HG03469 (cell line): ENCODE measurements around the gene CALML4.
"Not testable (repeated sequence)": the region's sequence is repeated elsewhere in the genome, so short reads cannot be mapped to it uniquely, and the experiment has no call there.

Source experiments
- ATAC-seq: cut with Tn5 transposase; IDR thresholded peaks from one replicate; pipeline ENCODE4 v1.9.1; 2021; ENCODE audit warnings: mild to moderate bottlenecking, moderate library complexity, moderate number of reproducible peaks; ENCODE audit not compliant: unreplicated experiment

Gene CALML4, protein sequence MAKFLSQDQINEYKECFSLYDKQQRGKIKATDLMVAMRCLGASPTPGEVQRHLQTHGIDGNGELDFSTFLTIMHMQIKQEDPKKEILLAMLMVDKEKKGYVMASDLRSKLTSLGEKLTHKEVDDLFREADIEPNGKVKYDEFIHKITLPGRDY

DNA sequence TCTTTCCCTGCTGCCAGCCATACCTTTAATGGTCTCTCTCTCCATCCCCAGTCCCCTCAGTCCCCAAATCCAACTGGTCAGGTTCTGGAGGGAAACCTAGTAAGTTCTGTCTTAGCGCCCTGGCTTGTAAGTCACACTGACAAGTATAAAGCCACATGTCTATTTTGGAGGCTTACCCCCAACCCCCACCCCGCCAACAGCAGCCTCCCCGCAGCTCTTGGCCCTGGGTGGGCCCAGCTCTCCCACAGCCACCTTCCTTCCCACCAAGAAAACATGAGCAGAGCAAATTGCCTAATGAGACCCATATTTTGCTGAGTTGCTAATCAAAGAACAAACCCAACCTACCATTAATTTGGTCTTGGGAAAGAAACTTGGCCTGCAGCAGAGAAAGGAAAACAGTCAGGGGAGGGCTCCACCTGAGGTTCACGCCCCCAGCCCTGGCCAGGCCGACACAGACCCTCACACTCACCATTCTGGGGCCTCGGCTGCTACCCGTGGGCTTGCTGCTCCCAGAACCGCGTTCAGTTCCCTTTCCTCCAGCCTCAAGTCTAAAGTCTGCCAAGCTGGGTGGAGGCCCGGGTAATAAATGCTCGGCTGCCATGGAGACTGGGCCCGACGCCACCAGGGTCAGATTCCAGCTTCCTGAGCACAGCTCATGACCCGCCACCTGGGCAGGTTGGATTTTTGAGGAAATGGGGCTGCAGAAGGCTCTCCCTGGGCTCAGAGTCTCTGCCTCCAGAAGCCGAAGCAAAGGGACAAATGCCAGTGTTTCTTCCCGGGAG lies at the start of gene CALML4:
TSS of gene CALML4 (minus strand) at position 557 of the 782 bp plus-strand sequence. CDS start at position 472, 85 bp downstream.
- no peak for ATAC-seq

DNA sequence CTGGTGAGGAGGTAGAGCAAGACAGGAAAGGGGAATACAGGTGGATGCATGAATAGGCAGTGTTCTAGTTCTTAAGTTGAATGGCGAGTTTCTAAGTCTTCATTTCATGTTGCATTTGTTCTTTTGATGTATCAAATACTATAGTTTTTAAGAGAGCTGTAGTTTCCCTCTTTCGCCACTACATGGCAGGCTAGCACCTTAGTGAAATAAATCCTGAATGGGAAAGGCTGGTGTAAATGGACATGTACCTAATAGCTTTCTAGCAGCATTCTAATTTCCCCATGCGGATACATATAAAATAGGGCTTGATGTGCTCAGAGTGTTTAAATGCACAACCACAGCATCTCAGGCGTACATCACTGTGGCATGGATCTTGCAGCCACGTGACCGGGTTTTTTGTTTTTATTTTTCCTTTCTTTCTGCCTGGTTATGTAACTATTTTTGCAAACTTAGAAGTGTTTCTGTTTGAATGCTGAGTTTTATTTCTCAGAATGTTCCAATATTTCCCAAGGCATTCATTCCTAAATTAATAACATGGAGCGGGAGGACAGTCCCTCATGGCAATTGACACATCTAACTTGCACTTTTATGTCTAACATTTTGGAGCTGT lies 47.9 kb upstream of the CALML4 start:
- no peak for ATAC-seq

GRCh38 chr15:68249058-68249713 lies 44.1 kb upstream of the CALML4 start:
- ATAC-seq, result no peak

GRCh38 chr15:68244235-68244634 lies 39.1 kb upstream of the CALML4 start:
- no peak for ATAC-seq

- no peak for ATAC-seq
Observed at GRCh38 chr15:68241088-68241935, 36.2 kb upstream of the CALML4 start.

GRCh38 chr15:68239025-68239424 lies 33.9 kb upstream of the CALML4 start:
- no peak for ATAC-seq

DNA sequence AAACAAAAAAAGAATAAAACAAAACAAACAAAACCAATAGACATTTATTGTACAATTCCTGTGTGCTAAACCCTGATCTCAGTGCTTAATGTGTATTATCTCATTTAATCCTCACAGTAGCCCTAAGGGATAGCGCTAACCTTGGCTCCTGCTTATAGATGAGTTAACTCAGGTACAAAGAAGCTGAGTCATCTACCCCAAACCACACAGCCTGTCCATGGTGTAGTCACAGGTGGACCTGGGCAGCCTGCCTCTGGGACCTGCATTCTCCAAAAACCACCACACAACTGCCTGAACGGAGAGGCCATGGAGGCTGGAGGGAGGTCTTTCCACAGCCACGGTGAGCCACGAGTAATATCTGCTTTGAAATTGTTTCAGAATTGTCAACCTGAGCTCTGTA lies 29.9 kb upstream of the CALML4 start:
- ATAC-seq, result no peak

DNA sequence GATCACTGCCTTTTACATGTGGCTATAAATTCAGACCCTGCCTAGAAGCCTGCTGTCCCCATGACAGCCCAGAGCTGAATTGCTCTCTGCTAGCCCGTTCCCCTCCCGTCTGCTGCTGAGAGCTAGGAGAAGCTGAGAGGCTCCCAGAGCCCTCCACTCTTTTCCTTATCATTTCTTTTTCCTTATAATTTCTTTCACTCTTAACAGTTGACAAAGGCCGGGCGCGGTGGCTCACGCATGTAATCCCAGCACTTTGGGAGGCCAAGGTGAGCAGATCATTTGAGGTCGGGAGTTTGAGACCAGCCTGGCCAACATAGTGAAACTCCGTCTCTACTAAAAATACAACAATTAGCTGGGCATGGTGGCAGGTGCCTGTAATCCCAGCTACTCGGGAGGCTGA lies 29.4 kb upstream of the CALML4 start:
- ATAC-seq, result not testable (repeated sequence)

GRCh38 chr15:68234060-68234459 lies 28.9 kb upstream of the CALML4 start:
- ATAC-seq, result no peak

DNA sequence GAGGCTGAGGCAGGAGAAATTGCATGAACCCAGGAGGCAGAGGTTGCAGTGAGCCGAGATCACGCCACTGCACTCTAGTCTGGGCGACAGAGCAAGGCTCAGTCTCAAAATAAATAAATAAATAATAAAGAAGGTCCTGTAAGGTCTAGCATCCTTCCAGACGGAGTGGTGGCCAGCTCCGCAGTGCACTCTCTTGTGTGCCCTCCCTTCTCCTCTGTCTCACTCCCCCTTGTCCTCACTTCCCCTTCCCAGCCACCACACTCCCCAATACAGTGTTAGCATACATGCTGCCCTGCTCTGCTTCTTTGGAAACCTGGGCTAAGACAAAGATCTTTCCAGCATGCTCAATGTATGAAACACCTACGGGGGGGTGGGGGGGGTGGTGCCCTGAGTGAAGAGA lies 27.8 kb upstream of the CALML4 start:
- no peak for ATAC-seq

GRCh38 chr15:68232449-68232848 lies 27.3 kb upstream of the CALML4 start:
- no peak for ATAC-seq

DNA sequence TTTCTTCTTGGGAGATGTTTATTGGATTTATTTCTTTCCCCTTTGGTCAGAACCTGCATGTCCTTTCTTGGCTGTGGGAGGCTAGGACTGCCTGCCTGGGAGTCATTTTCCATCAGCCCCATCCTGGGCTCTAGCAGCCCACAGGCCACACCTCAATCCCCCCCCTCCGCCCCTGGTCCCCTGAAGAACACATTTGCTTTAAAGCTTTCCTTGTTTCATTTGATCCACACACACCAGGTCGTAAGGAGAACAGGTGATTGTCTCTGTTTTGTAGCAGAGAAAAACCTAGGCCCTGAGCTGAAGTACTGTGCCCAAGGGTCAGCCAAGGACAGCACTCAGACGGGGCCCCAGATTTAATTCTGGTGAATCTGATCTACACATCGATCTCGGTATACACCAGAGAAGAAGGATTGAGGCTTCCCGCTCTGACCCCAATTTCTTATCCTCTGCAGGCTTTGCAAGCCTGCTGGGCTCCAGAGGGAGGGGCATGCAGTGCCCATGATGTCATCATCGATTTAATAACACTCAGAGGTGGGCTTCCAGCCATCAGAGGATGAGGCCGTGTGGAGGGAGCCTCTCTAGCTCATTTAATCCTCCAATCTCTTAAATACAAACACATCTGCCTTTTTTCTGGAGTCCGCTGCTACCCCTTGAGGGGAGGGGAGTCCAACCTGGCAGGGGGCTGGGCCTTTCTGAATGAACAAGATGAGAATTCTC lies 26.1 kb upstream of the CALML4 start:
- no peak for ATAC-seq

DNA sequence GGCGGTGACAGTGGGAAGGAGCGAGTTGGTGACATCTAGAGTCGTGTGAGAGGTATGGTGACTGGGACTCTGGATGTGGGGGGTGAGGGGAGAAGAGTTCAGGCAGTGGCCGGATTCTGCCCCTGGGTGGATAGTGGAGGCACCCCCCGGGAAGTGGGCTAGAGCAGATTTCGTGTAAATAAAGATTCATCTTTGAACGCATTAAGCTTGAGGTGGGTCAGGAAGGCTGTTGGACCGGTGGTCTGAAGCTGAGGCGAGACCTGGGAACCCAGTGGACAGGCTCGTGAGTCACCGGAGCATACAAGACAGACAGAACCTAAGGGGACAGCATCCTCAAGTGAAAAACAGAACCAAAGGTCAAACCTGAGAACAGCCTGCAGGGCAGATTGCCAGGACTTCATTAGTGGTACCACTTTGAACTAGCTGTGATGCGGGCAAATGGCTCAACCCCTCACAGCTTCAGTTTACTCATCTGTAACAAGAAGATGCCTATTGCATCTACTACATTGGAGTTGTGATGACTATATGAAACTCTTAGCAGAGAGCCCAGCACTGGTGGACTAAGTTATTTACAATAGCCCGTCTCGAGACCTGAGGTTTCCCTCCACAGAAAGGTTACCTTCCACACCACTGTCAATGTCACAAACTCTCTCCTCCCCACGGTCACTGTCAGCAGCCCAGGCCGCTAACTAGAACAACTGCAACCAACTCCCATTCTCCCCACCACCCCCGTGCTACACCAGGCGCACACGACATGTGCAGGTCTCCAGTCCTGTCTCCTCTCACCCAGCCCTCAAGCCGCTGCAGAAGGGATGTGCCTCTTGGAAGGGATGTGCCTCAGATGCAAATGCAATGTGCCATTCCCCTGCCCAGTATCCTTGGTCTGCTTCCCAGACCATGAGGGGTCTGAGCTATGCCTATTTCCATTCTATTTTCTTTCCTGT lies 25.3 kb upstream of the CALML4 start:
- no peak for ATAC-seq

- ATAC-seq, result peak; percentile 34
Observed at GRCh38 chr15:68229386-68230156, 24.4 kb upstream of the CALML4 start, which contains the start of gene CLN6. TSS of gene CLN6 (minus strand) at chr15:68229728. CDS start at chr15:68229584, 144 bp downstream.

- ATAC-seq, result peak; percentile 7
Observed at GRCh38 chr15:68228971-68229385, 23.8 kb upstream of the CALML4 start.

DNA sequence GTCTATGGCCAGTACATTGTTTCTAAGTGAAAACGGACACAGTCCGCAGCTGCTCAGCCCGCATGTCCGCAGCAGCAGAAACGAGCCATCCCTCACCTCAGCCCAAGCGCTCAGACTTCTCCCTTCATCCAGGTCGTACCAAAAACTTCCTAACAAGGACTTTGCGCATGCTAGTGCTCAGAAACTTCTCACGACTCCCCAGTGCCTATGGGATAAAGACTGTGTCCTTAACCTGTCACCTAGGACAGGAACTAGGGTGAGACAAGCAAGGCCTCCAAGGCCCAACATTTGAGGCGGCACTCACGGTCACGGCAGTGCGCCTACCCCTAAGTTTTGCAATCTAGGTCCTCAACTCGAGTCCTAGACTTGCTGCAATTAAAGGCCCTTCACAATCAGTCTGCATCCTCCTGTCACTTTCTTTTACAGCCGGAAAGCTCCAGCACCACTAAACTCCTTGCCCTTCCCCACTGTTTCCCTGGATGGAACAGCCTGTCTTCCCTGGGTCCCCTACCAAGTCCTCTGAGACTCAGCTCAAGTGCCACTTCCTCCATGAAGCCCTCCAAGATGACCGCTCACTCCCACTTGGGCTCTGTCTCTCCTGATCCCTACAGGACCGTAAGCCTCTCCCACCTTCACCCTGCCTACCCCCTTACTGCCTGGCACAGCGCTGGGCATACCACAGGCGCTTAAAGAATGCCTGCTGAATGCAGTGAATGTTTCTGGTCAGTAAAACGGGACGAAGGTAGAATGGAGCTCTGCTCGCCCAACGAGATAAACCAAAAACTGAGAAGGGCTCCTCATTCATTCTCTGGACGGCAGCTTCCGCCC lies 23.2 kb upstream of the CALML4 start:
- no peak for ATAC-seq

DNA sequence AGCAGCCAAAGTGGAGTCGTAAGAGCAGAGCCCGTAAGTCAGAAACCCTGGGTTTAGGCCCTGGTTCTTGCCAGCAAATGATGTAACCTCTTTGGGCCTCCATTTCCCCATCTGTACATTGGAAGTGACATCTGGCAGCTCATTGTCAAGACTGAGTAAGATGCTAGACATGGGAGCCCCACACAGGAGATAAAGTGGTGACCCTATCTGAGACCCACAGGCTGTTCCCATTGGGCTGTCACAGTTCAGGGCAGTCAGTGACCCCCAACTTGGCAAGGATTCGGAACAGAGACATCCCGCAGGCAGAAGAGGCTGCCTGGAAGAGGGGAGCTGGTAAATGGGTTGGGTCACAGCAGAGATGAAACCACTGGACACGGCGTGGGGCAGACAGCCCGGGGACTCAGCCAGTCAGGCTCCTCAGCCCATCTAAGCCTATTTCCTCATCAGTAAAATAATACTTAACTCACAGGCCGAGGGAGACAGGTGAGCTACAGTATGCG lies 22.6 kb upstream of the CALML4 start:
- no peak for ATAC-seq
